HL-60 (cell line): ENCODE measurements around the gene FBN1.

Experiments used
- CTCF ChIP-seq: IDR thresholded peaks from one replicate; pipeline ENCODE4 v1.5.1; 2011; ENCODE audit warnings: low read length, control low read depth, inconsistent platforms; ENCODE audit not compliant: insufficient read depth
- GABPA ChIP-seq: IDR thresholded peaks from 2 replicates; pipeline ENCODE4 v1.6.1; 2012; ENCODE audit warnings: low read depth
- POLR2AphosphoS5 ChIP-seq: IDR thresholded peaks from 2 replicates; pipeline ENCODE4 v1.6.1; 2012; ENCODE audit warnings: low read depth
- REST ChIP-seq: IDR thresholded peaks from 2 replicates; pipeline ENCODE4 v1.6.1; 2012; ENCODE audit warnings: low read depth; ENCODE audit not compliant: insufficient replicate concordance
- SPI1 ChIP-seq: IDR thresholded peaks from 2 replicates; pipeline ENCODE4 v1.6.1; 2012; ENCODE audit warnings: low read depth, mild to moderate bottlenecking, borderline replicate concordance

- TF ChIP-seq CTCF (no peak), REST (no peak), SPI1 (no peak), POLR2AphosphoS5 (no peak), GABPA (no peak)
Observed at GRCh38 chr15:48394970-48395369, 250.5 kb downstream of the FBN1 start.
